GM23338 (cell line): Measurements from ENCODE around the gene DLG2. TPM values are rescaled to one million over a fixed set of nuclear protein-coding genes. Genes with fewer than 3 reads are reported as not detected.

Experiments used
- ATAC-seq: fragments of 200-7000 bp; cut with Tn5 transposase; 3 replicates; pipeline ENCODE4 v1.9.1; 2020
- DNase-seq: peaks from one replicate; pipeline ENCODE4 v3.0.0-alpha.2; 2015; ENCODE audit warnings: low spot score
- H2AFZ ChIP-seq: fragments of 200-600 bp; sonication (generic); 2 replicates; pipeline ENCODE4 v1.8.0; 2016; ENCODE audit warnings: antibody characterized with exemption, mild to moderate bottlenecking, moderate library complexity
- H3F3A ChIP-seq: fragments of 200-600 bp; sonication (generic); replicated peaks from 2 replicates; pipeline ENCODE4 v1.8.0; 2017; ENCODE audit warnings: antibody characterized with exemption, mixed run types, low read depth
- H3K27ac ChIP-seq: fragments of 200-600 bp; sonication (generic); 2 replicates; pipeline ENCODE4 v1.6.1; 2016; ENCODE audit warnings: low read depth
- H3K27me3 ChIP-seq: fragments of 200-600 bp; sonication (generic); 2 replicates; pipeline ENCODE4 v1.8.0; 2016; ENCODE audit warnings: mild to moderate bottlenecking, mixed run types, moderate library complexity; ENCODE audit not compliant: insufficient read depth
- H3K36me3 ChIP-seq: fragments of 200-600 bp; sonication (generic); 2 replicates; pipeline ENCODE4 v1.8.0; 2016; ENCODE audit warnings: mild to moderate bottlenecking; ENCODE audit not compliant: insufficient read depth
- H3K4me1 ChIP-seq: fragments of 200-600 bp; sonication (generic); 2 replicates; pipeline ENCODE4 v1.8.0; 2016; ENCODE audit warnings: mild to moderate bottlenecking, moderate library complexity; ENCODE audit not compliant: insufficient read depth
- H3K4me2 ChIP-seq: fragments of 200-600 bp; sonication (generic); 2 replicates; pipeline ENCODE4 v1.7.1; 2017; ENCODE audit warnings: mixed run types
- H3K4me3 ChIP-seq: fragments of 200-600 bp; sonication (generic); 2 replicates; pipeline ENCODE4 v1.6.1; 2016; ENCODE audit warnings: mixed run types
- H3K79me2 ChIP-seq: fragments of 200-600 bp; sonication (generic); replicated peaks from 2 replicates; pipeline ENCODE4 v1.8.0; 2017; ENCODE audit warnings: mild to moderate bottlenecking; ENCODE audit not compliant: insufficient read depth
- H3K9me2 ChIP-seq: fragments of 200-600 bp; sonication (generic); 2 replicates; pipeline ENCODE4 v1.8.0; 2017; ENCODE audit not compliant: insufficient read depth
- H4K20me1 ChIP-seq: fragments of 200-600 bp; sonication (generic); replicated peaks from 2 replicates; pipeline ENCODE4 v1.8.0; 2017; ENCODE audit warnings: mild to moderate bottlenecking; ENCODE audit not compliant: insufficient read depth
- H3K27ac Mint-ChIP-seq: 2 replicates; pipeline ENCODE4 v1.8.0; 2020; ENCODE audit warnings: inconsistent platforms, mild to moderate bottlenecking, moderate library complexity, mixed read lengths
- H3K27me3 Mint-ChIP-seq: 3 replicates; pipeline ENCODE4 v1.8.0; 2022; ENCODE audit warnings: low read depth, mild to moderate bottlenecking, moderate library complexity, mixed read lengths, inconsistent platforms; ENCODE audit not compliant: insufficient read depth, poor library complexity
- H3K36me3 Mint-ChIP-seq: 3 replicates; pipeline ENCODE4 v1.8.0; 2021; ENCODE audit warnings: low read depth, mild to moderate bottlenecking, inconsistent platforms, moderate library complexity, mixed read lengths
- H3K4me1 Mint-ChIP-seq: 3 replicates; pipeline ENCODE4 v1.8.0; 2020; ENCODE audit warnings: mild to moderate bottlenecking, inconsistent platforms, mixed read lengths
- H3K4me3 Mint-ChIP-seq: 3 replicates; pipeline ENCODE4 v1.8.0; 2021; ENCODE audit warnings: moderate library complexity, mild to moderate bottlenecking, inconsistent platforms, mixed read lengths
- H3K9me3 Mint-ChIP-seq: 3 replicates; pipeline ENCODE4 v1.8.0; 2020; ENCODE audit warnings: moderate library complexity, mild to moderate bottlenecking, inconsistent platforms, mixed read lengths
- CREB1 ChIP-seq: fragments of 250-450 bp; sonication (Bioruptor Pico); IDR thresholded peaks from 2 replicates; pipeline ENCODE4 v1.5.0; 2020; ENCODE audit warnings: low read depth, mild to moderate bottlenecking, moderate library complexity
- NANOG ChIP-seq: IDR thresholded peaks from 2 replicates; pipeline ENCODE4 v1.6.1; 2016; ENCODE audit warnings: antibody characterized with exemption, borderline replicate concordance
- ZNF114 ChIP-seq: fragments of 250-450 bp; sonication (Bioruptor Pico); IDR thresholded peaks from 2 replicates; pipeline ENCODE4 v1.5.0; 2020; ENCODE audit warnings: mild to moderate bottlenecking, moderate library complexity
- ZNF331 ChIP-seq: fragments of 250-450 bp; sonication (Bioruptor Pico); IDR thresholded peaks from 2 replicates; pipeline ENCODE4 v1.5.0; 2020; ENCODE audit warnings: low read depth, mild to moderate bottlenecking, moderate library complexity
- polyA plus RNA-seq: library from polyadenylated mRNA; unstranded; fragments of >200 nt; fragmentation: Nextera tagmentation; extraction: Ambion mirVana; gene quantifications from 2 replicates; pipeline ENCODE4 v1.2.1, GENCODE V29; 2016
- total RNA-seq: library from RNA; depleted of rRNA; stranded (reverse); fragments of >200 nt; shearing (Covaris generic); gene quantifications from 2 replicates; pipeline ENCODE4 v1.2.3, GENCODE V29; 2014
- TF ChIP-seq, protein P1 (sequence below): IDR thresholded peaks from 2 replicates; pipeline ENCODE4 v1.6.1; 2016; ENCODE audit warnings: antibody characterized with exemption
- TF ChIP-seq, protein P2 (sequence below), 2 experiments: fragments of 200-600 bp in 1 of 2; sonication (generic) in 1 of 2; conservative IDR thresholded peaks; 2 replicates each; pipeline versions ENCODE4 v1.5.1 to v1.6.1; 2016 to 2017; ENCODE audit warnings: antibody characterized with exemption in 2 of 2, low read depth in 2 of 2, mild to moderate bottlenecking in 2 of 2, moderate library complexity in 1 of 2
- TF ChIP-seq, protein P3 (sequence below): fragments of 250-450 bp; sonication (Bioruptor Pico); IDR thresholded peaks from 2 replicates; pipeline ENCODE4 v1.5.0; 2020; ENCODE audit warnings: mild to moderate bottlenecking, moderate library complexity
- TF ChIP-seq, protein P4 (sequence below): IDR thresholded peaks from one replicate; pipeline ENCODE4 v1.6.1; 2018; ENCODE audit warnings: antibody characterized with exemption; ENCODE audit not compliant: unreplicated experiment

Gene DLG2
- total and polyA plus RNA-seq, 2 experiments from 2014 or later = 19.8 to 21.5 TPM

DNA sequence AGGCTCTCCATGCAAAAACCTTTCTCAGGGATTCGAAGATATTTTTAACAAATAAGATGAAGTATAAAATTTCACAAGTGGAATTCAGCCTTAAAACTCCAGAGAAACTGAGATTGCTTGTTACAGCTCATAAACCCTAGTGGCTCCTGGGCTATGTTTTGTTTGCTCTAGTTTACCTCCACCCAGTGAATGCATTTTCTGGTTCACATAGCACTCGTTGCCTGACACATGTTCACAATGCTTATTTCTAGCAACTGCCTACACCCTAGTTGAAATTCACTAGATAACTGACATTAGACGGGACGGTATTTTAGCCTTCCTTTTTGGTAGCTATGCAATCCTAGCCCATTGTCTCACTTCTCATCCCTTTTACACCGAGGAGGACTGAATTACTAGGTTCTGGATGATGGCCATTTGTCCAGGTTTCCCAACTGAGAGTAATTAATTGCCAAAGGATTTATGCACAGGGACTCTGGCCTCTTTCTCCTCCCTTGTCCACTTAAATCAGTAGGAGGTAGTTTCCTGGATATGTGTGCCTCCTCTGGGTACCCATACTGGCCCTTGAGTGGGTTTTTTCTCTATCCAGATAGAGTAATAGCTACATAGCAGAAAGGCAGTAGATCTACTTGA is 951.6 kb downstream of the DLG2 start:
- Histone ChIP-seq H3K27me3 (no peaks in the 10 kb centered on the region), H3F3A (no peaks in the 10 kb centered on the region), H3K79me2 (no peaks in the 10 kb centered on the region), H3K4me3 (no peak overlapping the region), H2AFZ (no peak overlapping the region), H3K4me1 (peaks cover 18% of the 10 kb centered on the region), H4K20me1 (no peaks in the 10 kb centered on the region), H3K4me2 (no peak overlapping the region), H3K36me3 (no peaks in the 10 kb centered on the region), H3K27ac (no peak overlapping the region), H3K9me2 (no peaks in the 10 kb centered on the region; the same call in 1 of the 2 replicates)
- Mint-ChIP-seq H3K27me3 (no peaks in the 10 kb centered on the region), H3K4me1 (peaks cover 38% of the 10 kb centered on the region), H3K9me3 (no peaks in the 10 kb centered on the region), H3K27ac (no peak overlapping the region), H3K4me3 (no peak overlapping the region), H3K36me3 (no peaks in the 10 kb centered on the region)
- DNase-seq (no peak), ATAC-seq (no peak)
- no peak for TF ChIP-seq ZNF114 (CRISPR knock-in tag)
- TF ChIP-seq, protein P1, sequence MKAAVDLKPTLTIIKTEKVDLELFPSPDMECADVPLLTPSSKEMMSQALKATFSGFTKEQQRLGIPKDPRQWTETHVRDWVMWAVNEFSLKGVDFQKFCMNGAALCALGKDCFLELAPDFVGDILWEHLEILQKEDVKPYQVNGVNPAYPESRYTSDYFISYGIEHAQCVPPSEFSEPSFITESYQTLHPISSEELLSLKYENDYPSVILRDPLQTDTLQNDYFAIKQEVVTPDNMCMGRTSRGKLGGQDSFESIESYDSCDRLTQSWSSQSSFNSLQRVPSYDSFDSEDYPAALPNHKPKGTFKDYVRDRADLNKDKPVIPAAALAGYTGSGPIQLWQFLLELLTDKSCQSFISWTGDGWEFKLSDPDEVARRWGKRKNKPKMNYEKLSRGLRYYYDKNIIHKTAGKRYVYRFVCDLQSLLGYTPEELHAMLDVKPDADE = no peak
- TF ChIP-seq, protein P2, sequence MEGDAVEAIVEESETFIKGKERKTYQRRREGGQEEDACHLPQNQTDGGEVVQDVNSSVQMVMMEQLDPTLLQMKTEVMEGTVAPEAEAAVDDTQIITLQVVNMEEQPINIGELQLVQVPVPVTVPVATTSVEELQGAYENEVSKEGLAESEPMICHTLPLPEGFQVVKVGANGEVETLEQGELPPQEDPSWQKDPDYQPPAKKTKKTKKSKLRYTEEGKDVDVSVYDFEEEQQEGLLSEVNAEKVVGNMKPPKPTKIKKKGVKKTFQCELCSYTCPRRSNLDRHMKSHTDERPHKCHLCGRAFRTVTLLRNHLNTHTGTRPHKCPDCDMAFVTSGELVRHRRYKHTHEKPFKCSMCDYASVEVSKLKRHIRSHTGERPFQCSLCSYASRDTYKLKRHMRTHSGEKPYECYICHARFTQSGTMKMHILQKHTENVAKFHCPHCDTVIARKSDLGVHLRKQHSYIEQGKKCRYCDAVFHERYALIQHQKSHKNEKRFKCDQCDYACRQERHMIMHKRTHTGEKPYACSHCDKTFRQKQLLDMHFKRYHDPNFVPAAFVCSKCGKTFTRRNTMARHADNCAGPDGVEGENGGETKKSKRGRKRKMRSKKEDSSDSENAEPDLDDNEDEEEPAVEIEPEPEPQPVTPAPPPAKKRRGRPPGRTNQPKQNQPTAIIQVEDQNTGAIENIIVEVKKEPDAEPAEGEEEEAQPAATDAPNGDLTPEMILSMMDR (conservative IDR thresholded peaks at IDR 0.05; ENCODE audit: low read depth in 2 of 2) = no peak

DNA sequence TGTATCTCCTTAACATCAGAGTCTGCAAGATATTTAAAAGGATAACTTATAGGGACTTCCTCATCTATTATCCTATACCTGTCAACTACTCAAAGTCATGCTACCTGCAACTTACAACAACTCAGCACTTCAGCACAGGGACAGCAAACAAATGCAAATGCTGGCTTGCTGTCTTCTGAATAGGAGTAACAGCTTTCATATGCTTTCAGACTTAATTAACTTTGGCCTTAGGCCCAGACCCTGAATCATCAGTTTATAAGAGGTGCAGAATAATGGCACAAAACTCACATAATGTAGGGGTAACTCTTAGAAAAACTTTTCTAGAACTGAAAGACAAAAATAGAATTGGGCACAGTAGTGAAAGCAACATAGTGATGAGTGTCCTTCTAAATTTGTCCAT is 953.4 kb downstream of the DLG2 start:
- Histone ChIP-seq H3K27me3 (no peaks in the 10 kb centered on the region), H3F3A (no peaks in the 10 kb centered on the region), H3K36me3 (no peaks in the 10 kb centered on the region), H3K27ac (no peak overlapping the region), H3K79me2 (no peaks in the 10 kb centered on the region), H3K4me1 (peaks cover 18% of the 10 kb centered on the region), H4K20me1 (no peaks in the 10 kb centered on the region), H3K4me2 (peak overlapping the region; percentile 37), H2AFZ (no peak overlapping the region), H3K4me3 (no peak overlapping the region), H3K9me2 (no peaks in the 10 kb centered on the region; the same call in 1 of the 2 replicates)
- Mint-ChIP-seq H3K27ac (no peak overlapping the region), H3K36me3 (no peaks in the 10 kb centered on the region), H3K4me1 (peaks cover 38% of the 10 kb centered on the region), H3K4me3 (no peak overlapping the region), H3K9me3 (no peaks in the 10 kb centered on the region), H3K27me3 (no peaks in the 10 kb centered on the region)
- DNase-seq = peak; percentile 68
- TF ChIP-seq NANOG = peak; percentile 57; the same call in 1 of the 2 replicates
- TF ChIP-seq, protein P3, sequence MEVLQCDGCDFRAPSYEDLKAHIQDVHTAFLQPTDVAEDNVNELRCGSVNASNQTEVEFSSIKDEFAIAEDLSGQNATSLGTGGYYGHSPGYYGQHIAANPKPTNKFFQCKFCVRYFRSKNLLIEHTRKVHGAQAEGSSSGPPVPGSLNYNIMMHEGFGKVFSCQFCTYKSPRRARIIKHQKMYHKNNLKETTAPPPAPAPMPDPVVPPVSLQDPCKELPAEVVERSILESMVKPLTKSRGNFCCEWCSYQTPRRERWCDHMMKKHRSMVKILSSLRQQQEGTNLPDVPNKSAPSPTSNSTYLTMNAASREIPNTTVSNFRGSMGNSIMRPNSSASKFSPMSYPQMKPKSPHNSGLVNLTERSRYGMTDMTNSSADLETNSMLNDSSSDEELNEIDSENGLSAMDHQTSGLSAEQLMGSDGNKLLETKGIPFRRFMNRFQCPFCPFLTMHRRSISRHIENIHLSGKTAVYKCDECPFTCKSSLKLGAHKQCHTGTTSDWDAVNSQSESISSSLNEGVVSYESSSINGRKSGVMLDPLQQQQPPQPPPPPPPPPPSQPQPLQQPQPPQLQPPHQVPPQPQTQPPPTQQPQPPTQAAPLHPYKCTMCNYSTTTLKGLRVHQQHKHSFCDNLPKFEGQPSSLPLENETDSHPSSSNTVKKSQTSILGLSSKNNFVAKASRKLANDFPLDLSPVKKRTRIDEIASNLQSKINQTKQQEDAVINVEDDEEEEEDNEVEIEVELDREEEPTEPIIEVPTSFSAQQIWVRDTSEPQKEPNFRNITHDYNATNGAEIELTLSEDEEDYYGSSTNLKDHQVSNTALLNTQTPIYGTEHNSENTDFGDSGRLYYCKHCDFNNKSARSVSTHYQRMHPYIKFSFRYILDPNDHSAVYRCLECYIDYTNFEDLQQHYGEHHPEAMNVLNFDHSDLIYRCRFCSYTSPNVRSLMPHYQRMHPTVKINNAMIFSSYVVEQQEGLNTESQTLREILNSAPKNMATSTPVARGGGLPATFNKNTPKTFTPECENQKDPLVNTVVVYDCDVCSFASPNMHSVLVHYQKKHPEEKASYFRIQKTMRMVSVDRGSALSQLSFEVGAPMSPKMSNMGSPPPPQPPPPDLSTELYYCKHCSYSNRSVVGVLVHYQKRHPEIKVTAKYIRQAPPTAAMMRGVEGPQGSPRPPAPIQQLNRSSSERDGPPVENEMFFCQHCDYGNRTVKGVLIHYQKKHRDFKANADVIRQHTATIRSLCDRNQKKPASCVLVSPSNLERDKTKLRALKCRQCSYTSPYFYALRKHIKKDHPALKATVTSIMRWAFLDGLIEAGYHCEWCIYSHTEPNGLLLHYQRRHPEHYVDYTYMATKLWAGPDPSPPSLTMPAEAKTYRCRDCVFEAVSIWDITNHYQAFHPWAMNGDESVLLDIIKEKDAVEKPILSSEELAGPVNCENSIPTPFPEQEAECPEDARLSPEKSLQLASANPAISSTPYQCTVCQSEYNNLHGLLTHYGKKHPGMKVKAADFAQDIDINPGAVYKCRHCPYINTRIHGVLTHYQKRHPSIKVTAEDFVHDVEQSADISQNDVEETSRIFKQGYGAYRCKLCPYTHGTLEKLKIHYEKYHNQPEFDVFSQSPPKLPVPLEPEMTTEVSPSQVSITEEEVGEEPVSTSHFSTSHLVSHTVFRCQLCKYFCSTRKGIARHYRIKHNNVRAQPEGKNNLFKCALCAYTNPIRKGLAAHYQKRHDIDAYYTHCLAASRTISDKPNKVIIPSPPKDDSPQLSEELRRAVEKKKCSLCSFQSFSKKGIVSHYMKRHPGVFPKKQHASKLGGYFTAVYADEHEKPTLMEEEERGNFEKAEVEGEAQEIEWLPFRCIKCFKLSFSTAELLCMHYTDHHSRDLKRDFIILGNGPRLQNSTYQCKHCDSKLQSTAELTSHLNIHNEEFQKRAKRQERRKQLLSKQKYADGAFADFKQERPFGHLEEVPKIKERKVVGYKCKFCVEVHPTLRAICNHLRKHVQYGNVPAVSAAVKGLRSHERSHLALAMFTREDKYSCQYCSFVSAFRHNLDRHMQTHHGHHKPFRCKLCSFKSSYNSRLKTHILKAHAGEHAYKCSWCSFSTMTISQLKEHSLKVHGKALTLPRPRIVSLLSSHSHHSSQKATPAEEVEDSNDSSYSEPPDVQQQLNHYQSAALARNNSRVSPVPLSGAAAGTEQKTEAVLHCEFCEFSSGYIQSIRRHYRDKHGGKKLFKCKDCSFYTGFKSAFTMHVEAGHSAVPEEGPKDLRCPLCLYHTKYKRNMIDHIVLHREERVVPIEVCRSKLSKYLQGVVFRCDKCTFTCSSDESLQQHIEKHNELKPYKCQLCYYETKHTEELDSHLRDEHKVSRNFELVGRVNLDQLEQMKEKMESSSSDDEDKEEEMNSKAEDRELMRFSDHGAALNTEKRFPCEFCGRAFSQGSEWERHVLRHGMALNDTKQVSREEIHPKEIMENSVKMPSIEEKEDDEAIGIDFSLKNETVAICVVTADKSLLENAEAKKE (CRISPR knock-in tag) = no peak; the same call in 1 of the 2 replicates
- TF ChIP-seq CREB1 (CRISPR knock-in tag) = no peak
- TF ChIP-seq, protein P4, sequence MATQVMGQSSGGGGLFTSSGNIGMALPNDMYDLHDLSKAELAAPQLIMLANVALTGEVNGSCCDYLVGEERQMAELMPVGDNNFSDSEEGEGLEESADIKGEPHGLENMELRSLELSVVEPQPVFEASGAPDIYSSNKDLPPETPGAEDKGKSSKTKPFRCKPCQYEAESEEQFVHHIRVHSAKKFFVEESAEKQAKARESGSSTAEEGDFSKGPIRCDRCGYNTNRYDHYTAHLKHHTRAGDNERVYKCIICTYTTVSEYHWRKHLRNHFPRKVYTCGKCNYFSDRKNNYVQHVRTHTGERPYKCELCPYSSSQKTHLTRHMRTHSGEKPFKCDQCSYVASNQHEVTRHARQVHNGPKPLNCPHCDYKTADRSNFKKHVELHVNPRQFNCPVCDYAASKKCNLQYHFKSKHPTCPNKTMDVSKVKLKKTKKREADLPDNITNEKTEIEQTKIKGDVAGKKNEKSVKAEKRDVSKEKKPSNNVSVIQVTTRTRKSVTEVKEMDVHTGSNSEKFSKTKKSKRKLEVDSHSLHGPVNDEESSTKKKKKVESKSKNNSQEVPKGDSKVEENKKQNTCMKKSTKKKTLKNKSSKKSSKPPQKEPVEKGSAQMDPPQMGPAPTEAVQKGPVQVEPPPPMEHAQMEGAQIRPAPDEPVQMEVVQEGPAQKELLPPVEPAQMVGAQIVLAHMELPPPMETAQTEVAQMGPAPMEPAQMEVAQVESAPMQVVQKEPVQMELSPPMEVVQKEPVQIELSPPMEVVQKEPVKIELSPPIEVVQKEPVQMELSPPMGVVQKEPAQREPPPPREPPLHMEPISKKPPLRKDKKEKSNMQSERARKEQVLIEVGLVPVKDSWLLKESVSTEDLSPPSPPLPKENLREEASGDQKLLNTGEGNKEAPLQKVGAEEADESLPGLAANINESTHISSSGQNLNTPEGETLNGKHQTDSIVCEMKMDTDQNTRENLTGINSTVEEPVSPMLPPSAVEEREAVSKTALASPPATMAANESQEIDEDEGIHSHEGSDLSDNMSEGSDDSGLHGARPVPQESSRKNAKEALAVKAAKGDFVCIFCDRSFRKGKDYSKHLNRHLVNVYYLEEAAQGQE = peak; percentile 69
- TF ChIP-seq ZNF331 (CRISPR knock-in tag) = no peak
- peak; percentile 96 for ATAC-seq
